HUES6 (cell line): ENCODE results near the gene DES.

Experiments
- H3K27ac ChIP-seq: 2 replicates; pipeline ENCODE4 v1.7.0; 2013; ENCODE audit warnings: low read depth, mild to moderate bottlenecking, low read length, inconsistent platforms
- H3K27me3 ChIP-seq: 2 replicates; pipeline ENCODE4 v1.6.1; 2013; ENCODE audit warnings: low read length; ENCODE audit not compliant: control insufficient read depth, insufficient read depth
- H3K36me3 ChIP-seq: 2 replicates; pipeline ENCODE4 v1.6.1; 2013; ENCODE audit warnings: low read length; ENCODE audit not compliant: control insufficient read depth, insufficient read depth
- H3K4me1 ChIP-seq: 2 replicates; pipeline ENCODE4 v1.6.1; 2013; ENCODE audit warnings: low read length; ENCODE audit not compliant: control insufficient read depth, insufficient read depth
- H3K4me3 ChIP-seq: 2 replicates; pipeline ENCODE4 v1.5.1; 2013; ENCODE audit warnings: low read depth, low read length
- H3K9ac ChIP-seq: one replicate; pipeline ENCODE4 v1.6.1; 2013; ENCODE audit warnings: mild to moderate bottlenecking, low read length
- H3K9me3 ChIP-seq: 2 replicates; pipeline ENCODE4 v1.6.1; 2013; ENCODE audit warnings: low read depth, low read length; ENCODE audit not compliant: control insufficient read depth, insufficient read depth

Gene DES

GRCh38 chr2:219418155-219419011, at the start of gene DES:
TSS of gene DES (plus strand) at chr2:219418377. CDS start at chr2:219418463, 86 bp downstream.
- Histone ChIP-seq H3K4me1 (peaks cover 33% of the 10 kb centered on the region), H3K36me3 (no peaks in the 10 kb centered on the region), H3K4me3 (peak within 1 kb of the TSS; percentile 36; the same call in 1 of the 2 replicates), H3K9me3 (no peaks in the 10 kb centered on the region), H3K27me3 (peaks cover 15% of the 10 kb centered on the region; the same call in 1 of the 2 replicates), H3K9ac (no peak within 1 kb of the TSS), H3K27ac (no peak within 1 kb of the TSS)

- Histone ChIP-seq H3K9ac (no peak overlapping the region), H3K9me3 (no peaks in the 10 kb centered on the region), H3K27ac (no peak overlapping the region)
Observed at GRCh38 chr2:219368690-219369191, 49.4 kb upstream of the DES start.

GRCh38 chr2:219369447-219369861, 48.7 kb upstream of the DES start:
- no peaks in the 10 kb centered on the region for H3K27me3 ChIP-seq
- no peaks in the 10 kb centered on the region for H3K9me3 ChIP-seq
- no peak overlapping the region for H3K4me3 ChIP-seq
- no peaks in the 10 kb centered on the region for H3K4me1 ChIP-seq
- H3K27ac ChIP-seq: no peak overlapping the region
- peaks cover 10% of the 10 kb centered on the region for H3K36me3 ChIP-seq
- H3K9ac ChIP-seq: no peak overlapping the region

More at GRCh38 chr2:219368690-219369191, 49.4 kb upstream of the DES start:
- Histone ChIP-seq H3K27me3 (no peaks in the 10 kb centered on the region), H3K4me3 (no peak overlapping the region), H3K4me1 (no peaks in the 10 kb centered on the region), H3K36me3 (peaks cover 2% of the 10 kb centered on the region)

GRCh38 chr2:219378163-219378851, 39.9 kb upstream of the DES start:
- H3K9ac ChIP-seq: no peak overlapping the region
- peaks cover 50% of the 10 kb centered on the region for H3K36me3 ChIP-seq
- H3K4me3 ChIP-seq: no peak overlapping the region
- H3K27me3 ChIP-seq: no peaks in the 10 kb centered on the region
- no peaks in the 10 kb centered on the region for H3K9me3 ChIP-seq
- no peak overlapping the region for H3K27ac ChIP-seq
- H3K4me1 ChIP-seq: no peaks in the 10 kb centered on the region

GRCh38 chr2:219380926-219381325, 37.3 kb upstream of the DES start:
- peaks cover 57% of the 10 kb centered on the region for H3K36me3 ChIP-seq
- H3K27me3 ChIP-seq: no peaks in the 10 kb centered on the region
- H3K4me1 ChIP-seq: no peaks in the 10 kb centered on the region

GRCh38 chr2:219381448-219381847, 36.7 kb upstream of the DES start:
- Histone ChIP-seq H3K36me3 (peaks cover 63% of the 10 kb centered on the region), H3K27ac (no peak overlapping the region), H3K4me1 (peaks cover 2% of the 10 kb centered on the region; the same call in 1 of the 2 replicates), H3K4me3 (no peak overlapping the region), H3K9ac (no peak overlapping the region), H3K27me3 (no peaks in the 10 kb centered on the region), H3K9me3 (no peaks in the 10 kb centered on the region)

More at GRCh38 chr2:219380926-219381325, 37.3 kb upstream of the DES start:
- no peak overlapping the region for H3K9ac ChIP-seq
- H3K4me3 ChIP-seq: no peak overlapping the region
- no peaks in the 10 kb centered on the region for H3K9me3 ChIP-seq
- no peak overlapping the region for H3K27ac ChIP-seq

GRCh38 chr2:219384083-219384713, 34.0 kb upstream of the DES start:
- H3K4me3 ChIP-seq: no peak overlapping the region
- no peaks in the 10 kb centered on the region for H3K27me3 ChIP-seq
- no peaks in the 10 kb centered on the region for H3K9me3 ChIP-seq
- H3K27ac ChIP-seq: no peak overlapping the region
- H3K9ac ChIP-seq: no peak overlapping the region
- H3K36me3 ChIP-seq: peaks cover 61% of the 10 kb centered on the region
- peaks cover 11% of the 10 kb centered on the region for H3K4me1 ChIP-seq

- H3K27ac ChIP-seq: no peak overlapping the region
- H3K4me3 ChIP-seq: no peak overlapping the region
- H3K27me3 ChIP-seq: no peaks in the 10 kb centered on the region
- peaks cover 11% of the 10 kb centered on the region for H3K4me1 ChIP-seq
- no peaks in the 10 kb centered on the region for H3K9me3 ChIP-seq
- no peak overlapping the region for H3K9ac ChIP-seq
- peaks cover 61% of the 10 kb centered on the region for H3K36me3 ChIP-seq
Observed at GRCh38 chr2:219384859-219385258, 33.3 kb upstream of the DES start.

GRCh38 chr2:219385958-219386520, 32.1 kb upstream of the DES start:
- no peaks in the 10 kb centered on the region for H3K27me3 ChIP-seq
- H3K27ac ChIP-seq: no peak overlapping the region
- H3K36me3 ChIP-seq: peaks cover 52% of the 10 kb centered on the region
- H3K4me3 ChIP-seq: peak overlapping the region; percentile 84; the same call in 1 of the 2 replicates
- no peak overlapping the region for H3K9ac ChIP-seq
- peaks cover 11% of the 10 kb centered on the region for H3K4me1 ChIP-seq
- H3K9me3 ChIP-seq: no peaks in the 10 kb centered on the region

GRCh38 chr2:219386532-219387280, 31.5 kb upstream of the DES start:
- no peak overlapping the region for H3K27ac ChIP-seq
- no peaks in the 10 kb centered on the region for H3K27me3 ChIP-seq
- H3K36me3 ChIP-seq: peaks cover 45% of the 10 kb centered on the region
- peak overlapping the region; percentile 81 for H3K9ac ChIP-seq
- H3K4me1 ChIP-seq: peaks cover 11% of the 10 kb centered on the region
- peak overlapping the region; percentile 84 for H3K4me3 ChIP-seq
- H3K9me3 ChIP-seq: no peaks in the 10 kb centered on the region
